ENCODE results near the gene CHD3. TPM values are rescaled to one million over a fixed set of nuclear protein-coding genes. Genes with fewer than 3 reads are reported as not detected.

The CHD3 gene
- total RNA-seq, 1 donor from 2014 or later, result 12.8 TPM

GRCh38 chr17:7887038-7887481, 1.5 kb upstream of the CHD3 start:
- Mint-ChIP-seq H3K36me3 (peaks cover 9% of the 10 kb centered on the region), H3K9me3 (no peaks in the 10 kb centered on the region), H3K27me3 (ENCODE audit: insufficient read depth, low read depth) (peaks cover 6% of the 10 kb centered on the region), H3K4me1 (peaks cover 2% of the 10 kb centered on the region), H3K4me3 (no peak overlapping the region), H3K27ac (no peak overlapping the region)
- Histone ChIP-seq H3K4me1 (peaks cover 52% of the 10 kb centered on the region), H3F3A (ENCODE audit: low read depth) (peaks cover 61% of the 10 kb centered on the region), H3K79me2 (ENCODE audit: low read depth) (no peaks in the 10 kb centered on the region), H3K4me3 (peak overlapping the region; percentile 88), H4K20me1 (ENCODE audit: low read depth) (peaks cover 12% of the 10 kb centered on the region), H3K27ac (no peak overlapping the region), H3K4me2 (peak overlapping the region; percentile 95), H2AFZ (replicated peaks) (no peak overlapping the region), H3K9me3 (ENCODE audit: low read depth) (no peaks in the 10 kb centered on the region), H3K9ac (no peak overlapping the region), H3K36me3 (no peaks in the 10 kb centered on the region), H3K27me3 (peaks cover 12% of the 10 kb centered on the region)
- TF ChIP-seq EZH2 (IDR thresholded peaks at IDR 0.05), result no peak
- no peak for TF ChIP-seq EZH2phosphoT487 (IDR thresholded peaks at IDR 0.05)
- DNase-seq (ENCODE audit: low spot score), result peak; percentile 8

GRCh38 chr17:7887482-7888183, 956 bp upstream of the CHD3 start:
- no peaks in the 10 kb centered on the region for H3K9me3 Mint-ChIP-seq
- H3K27me3 ChIP-seq, result peaks cover 12% of the 10 kb centered on the region

GRCh38 chr17:7889166-7889955, 772 bp downstream of the CHD3 start:
- no peaks in the 10 kb centered on the region for H3K9me3 Mint-ChIP-seq
- H3K4me3 Mint-ChIP-seq, result no peak overlapping the region
- peak overlapping the region; percentile 79 for H3K27ac Mint-ChIP-seq
- H3K36me3 ChIP-seq, result no peaks in the 10 kb centered on the region
- TF ChIP-seq CTCF (IDR thresholded peaks at IDR 0.05), result peak; percentile 46
- TF ChIP-seq EZH2phosphoT487 (IDR thresholded peaks at IDR 0.05), result no peak
- TF ChIP-seq EZH2 (IDR thresholded peaks at IDR 0.05), result no peak
- peaks cover 12% of the 10 kb centered on the region for H3K36me3 Mint-ChIP-seq
- no peaks in the 10 kb centered on the region for H3K79me2 ChIP-seq (ENCODE audit: low read depth)
- no peaks in the 10 kb centered on the region for H3K4me1 Mint-ChIP-seq
- H3K9ac ChIP-seq, result no peak overlapping the region
- H3K27me3 ChIP-seq, result peaks cover 12% of the 10 kb centered on the region
- H3K27ac ChIP-seq, result no peak overlapping the region
- peaks cover 40% of the 10 kb centered on the region for H3K4me1 ChIP-seq
- peaks cover 6% of the 10 kb centered on the region for H3K27me3 Mint-ChIP-seq (ENCODE audit: insufficient read depth, low read depth)
- H4K20me1 ChIP-seq (ENCODE audit: low read depth), result peaks cover 12% of the 10 kb centered on the region
- peaks cover 43% of the 10 kb centered on the region for H3F3A ChIP-seq (ENCODE audit: low read depth)
- DNase-seq (ENCODE audit: low spot score), result peak; percentile 88
- H2AFZ ChIP-seq (replicated peaks), result no peak overlapping the region
- no peak overlapping the region for H3K4me3 ChIP-seq
- H3K4me2 ChIP-seq, result peak overlapping the region; percentile 95
- H3K9me3 ChIP-seq (ENCODE audit: low read depth), result no peaks in the 10 kb centered on the region

More at GRCh38 chr17:7887482-7888183, 956 bp upstream of the CHD3 start:
- Mint-ChIP-seq H3K27ac (no peak overlapping the region), H3K36me3 (peaks cover 10% of the 10 kb centered on the region), H3K27me3 (ENCODE audit: insufficient read depth, low read depth) (peaks cover 6% of the 10 kb centered on the region), H3K4me1 (peaks cover 2% of the 10 kb centered on the region), H3K4me3 (no peak overlapping the region)
- Histone ChIP-seq H3K4me3 (peak overlapping the region; percentile 88), H3K9me3 (ENCODE audit: low read depth) (no peaks in the 10 kb centered on the region), H3K4me1 (peaks cover 52% of the 10 kb centered on the region), H3K36me3 (no peaks in the 10 kb centered on the region), H3K27ac (no peak overlapping the region), H3K9ac (no peak overlapping the region), H3K79me2 (ENCODE audit: low read depth) (no peaks in the 10 kb centered on the region), H3F3A (ENCODE audit: low read depth) (peaks cover 59% of the 10 kb centered on the region), H4K20me1 (ENCODE audit: low read depth) (peaks cover 12% of the 10 kb centered on the region), H3K4me2 (peak overlapping the region; percentile 95), H2AFZ (replicated peaks) (no peak overlapping the region)
- TF ChIP-seq EZH2 (IDR thresholded peaks at IDR 0.05), result no peak
- TF ChIP-seq EZH2phosphoT487 (IDR thresholded peaks at IDR 0.05), result no peak
- no peak for TF ChIP-seq CTCF (IDR thresholded peaks at IDR 0.05)
- DNase-seq (ENCODE audit: low spot score), result peak; percentile 88
